Measurements from ENCODE around the gene SYCE3. TPM values are rescaled to one million over a fixed set of nuclear protein-coding genes. Genes with fewer than 3 reads are reported as not detected.

Gene SYCE3
- total and polyA plus RNA-seq, 2 experiments from 2014 or later, result not detected

- DNase-seq (ENCODE audit: low spot score), result peak; percentile 30
Measured at GRCh38 chr22:50561401-50562358, 1.0 kb downstream of the SYCE3 start.

More at GRCh38 chr22:50561401-50562358, 1.0 kb downstream of the SYCE3 start:
- no peaks in the 10 kb centered on the region for H3K79me2 ChIP-seq (replicated peaks; ENCODE audit: insufficient read depth)
- H3K36me3 ChIP-seq (ENCODE audit: insufficient read depth), result no peaks in the 10 kb centered on the region
- H3F3A ChIP-seq (replicated peaks; ENCODE audit: low read depth), result 0 out of 2 replicates have a peak, but pooled peaks cover 3% of the 10 kb centered on the region
- no peaks in the 10 kb centered on the region for H4K20me1 ChIP-seq (replicated peaks; ENCODE audit: insufficient read depth)
- no peaks in the 10 kb centered on the region for H3K4me1 ChIP-seq (ENCODE audit: insufficient read depth)
- H3K27ac ChIP-seq (ENCODE audit: low read depth), result no peak overlapping the region
- no peaks in the 10 kb centered on the region for H3K9me2 ChIP-seq (ENCODE audit: insufficient read depth)
- H3K27ac Mint-ChIP-seq, result no peak overlapping the region
- H3K4me3 ChIP-seq, result no peak overlapping the region
- no peak overlapping the region for H3K4me2 ChIP-seq
- no peaks in the 10 kb centered on the region for H3K9me3 Mint-ChIP-seq
- peaks cover 30% of the 10 kb centered on the region for H3K27me3 Mint-ChIP-seq (ENCODE audit: insufficient read depth, low read depth, poor library complexity)
- H3K36me3 Mint-ChIP-seq (ENCODE audit: low read depth), result no peaks in the 10 kb centered on the region
- no peak overlapping the region for H2AFZ ChIP-seq
- ATAC-seq, result no peak
- no peak for TF ChIP-seq ZNF331 (CRISPR knock-in tag; IDR thresholded peaks at IDR 0.05; ENCODE audit: low read depth)
- no peak for TF ChIP-seq ZNF114 (CRISPR knock-in tag; IDR thresholded peaks at IDR 0.05)
- no peak for TF ChIP-seq EZH2phosphoT487 (IDR thresholded peaks at IDR 0.05; ENCODE audit: unreplicated experiment)
- no peak for TF ChIP-seq NANOG (IDR thresholded peaks at IDR 0.05; ENCODE audit: borderline replicate concordance)
- no peak for TF ChIP-seq STAT1 (IDR thresholded peaks at IDR 0.05; ENCODE audit: unreplicated experiment)
- TF ChIP-seq EZH2 (IDR thresholded peaks at IDR 0.05; ENCODE audit: low read depth, unreplicated experiment), result no peak
- no peak for TF ChIP-seq CREB1 (CRISPR knock-in tag; IDR thresholded peaks at IDR 0.05; ENCODE audit: low read depth)
- TF ChIP-seq JUNB (IDR thresholded peaks at IDR 0.05; ENCODE audit: unreplicated experiment), result no peak
- no peak for TF ChIP-seq CTCF (conservative IDR thresholded peaks at IDR 0.05; ENCODE audit: low read depth in 2 of 2)
- no peak for TF ChIP-seq ETS1 (IDR thresholded peaks at IDR 0.05)
- TF ChIP-seq REST (IDR thresholded peaks at IDR 0.05; ENCODE audit: unreplicated experiment), result no peak
- TF ChIP-seq POLR2AphosphoS5 (IDR thresholded peaks at IDR 0.05; ENCODE audit: low read depth), result no peak
- TF ChIP-seq ZNF462 (CRISPR knock-in tag; IDR thresholded peaks at IDR 0.05), result no peak
- peaks cover 6% of the 10 kb centered on the region; the same call in 2 of the 3 replicates for H3K4me1 Mint-ChIP-seq
- peaks cover 20% of the 10 kb centered on the region for H3K27me3 ChIP-seq (ENCODE audit: insufficient read depth)
- H3K4me3 Mint-ChIP-seq, result peak overlapping the region; percentile 46

Data from GM23338 (cell line).